ENCODE data around the gene HDAC3. TPM values are rescaled to one million over a fixed set of nuclear protein-coding genes. Genes with fewer than 3 reads are reported as not detected.
A peak's percentile ranks its signal among the peaks of the same experiment; 100 is the strongest.

Gene HDAC3
- total RNA-seq, 6 experiments from 2014 or later: 18.2 to 26.5 (median 23.3) TPM

DNA sequence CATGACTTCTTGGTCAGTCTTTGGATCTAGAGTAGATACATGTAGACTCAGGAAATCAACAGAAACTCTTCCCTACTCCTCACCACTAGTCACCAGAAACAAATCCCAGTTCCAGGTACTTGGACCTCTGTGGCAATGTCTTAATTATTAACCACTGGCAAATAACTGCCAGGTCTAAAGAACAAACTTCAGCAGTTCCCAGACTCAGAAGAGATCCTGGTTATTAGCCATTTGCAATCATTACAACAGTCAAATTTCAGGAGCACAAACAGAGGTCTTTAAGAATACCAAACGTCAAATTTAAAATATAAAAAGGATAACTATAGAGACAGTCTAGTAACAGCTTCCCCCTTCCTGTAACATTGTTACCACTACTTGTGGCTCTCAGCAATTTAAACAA, 28.1 kb downstream of the HDAC3 start:
- Histone ChIP-seq H3K9me3 (no peaks in the 10 kb centered on the region), H3K36me3 (no peaks in the 10 kb centered on the region), H3K27ac (peak overlapping the region; percentile 28 to 96 (median 71)), H3K4me3 (peak overlapping the region in 1 of 3 donors; percentile 20), H3K27me3 (no peaks in the 10 kb centered on the region), H3K4me1 (peaks cover 0 to 80% (median 29%) of the 10 kb centered on the region in 4 donors)
- WGBS (ENCODE audit: insufficient coverage, low coverage, low lambda C conversion rate, missing lambda C conversion rate): 16% methylated on average over 1 of the region's 1 CpG
- DNase-seq (no peak), ATAC-seq (peak; percentile 81 to 92 (median 88))
- intact Hi-C loops (cut with DNase I): no loop called here
- TF ChIP-seq, protein P1, sequence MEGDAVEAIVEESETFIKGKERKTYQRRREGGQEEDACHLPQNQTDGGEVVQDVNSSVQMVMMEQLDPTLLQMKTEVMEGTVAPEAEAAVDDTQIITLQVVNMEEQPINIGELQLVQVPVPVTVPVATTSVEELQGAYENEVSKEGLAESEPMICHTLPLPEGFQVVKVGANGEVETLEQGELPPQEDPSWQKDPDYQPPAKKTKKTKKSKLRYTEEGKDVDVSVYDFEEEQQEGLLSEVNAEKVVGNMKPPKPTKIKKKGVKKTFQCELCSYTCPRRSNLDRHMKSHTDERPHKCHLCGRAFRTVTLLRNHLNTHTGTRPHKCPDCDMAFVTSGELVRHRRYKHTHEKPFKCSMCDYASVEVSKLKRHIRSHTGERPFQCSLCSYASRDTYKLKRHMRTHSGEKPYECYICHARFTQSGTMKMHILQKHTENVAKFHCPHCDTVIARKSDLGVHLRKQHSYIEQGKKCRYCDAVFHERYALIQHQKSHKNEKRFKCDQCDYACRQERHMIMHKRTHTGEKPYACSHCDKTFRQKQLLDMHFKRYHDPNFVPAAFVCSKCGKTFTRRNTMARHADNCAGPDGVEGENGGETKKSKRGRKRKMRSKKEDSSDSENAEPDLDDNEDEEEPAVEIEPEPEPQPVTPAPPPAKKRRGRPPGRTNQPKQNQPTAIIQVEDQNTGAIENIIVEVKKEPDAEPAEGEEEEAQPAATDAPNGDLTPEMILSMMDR (IDR thresholded peaks at IDR 0.05): no peak
- no peak for TF ChIP-seq POLR2A (IDR thresholded peaks at IDR 0.05)

DNA sequence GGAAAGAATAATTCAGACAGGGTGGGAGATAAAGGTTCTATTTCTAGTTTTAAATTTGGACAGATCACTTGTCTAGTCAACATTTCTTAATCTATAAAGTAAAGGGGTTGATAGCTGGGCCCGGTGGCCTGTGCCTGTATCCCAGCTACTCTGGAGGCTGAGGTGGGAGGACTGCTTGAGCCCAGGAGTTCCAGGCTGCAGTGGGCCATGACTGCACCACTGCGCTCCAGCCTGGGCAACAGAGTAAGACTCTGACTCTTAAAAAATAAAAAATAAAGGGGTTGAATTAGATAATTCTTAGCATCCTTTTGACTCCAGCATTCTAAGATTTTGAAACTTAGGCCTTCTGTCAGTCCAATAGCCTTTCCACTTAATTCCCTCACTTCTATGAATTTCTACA, 28.6 kb downstream of the HDAC3 start:
- WGBS (ENCODE audit: insufficient coverage, low coverage, low lambda C conversion rate, missing lambda C conversion rate): 39% methylated on average over 2 of the region's 2 CpGs
- Histone ChIP-seq H3K36me3 (no peaks in the 10 kb centered on the region), H3K9me3 (no peaks in the 10 kb centered on the region), H3K4me1 (peaks cover 0 to 75% (median 28%) of the 10 kb centered on the region in 4 donors), H3K27me3 (no peaks in the 10 kb centered on the region), H3K4me3 (no peak overlapping the region), H3K27ac (peak overlapping the region; percentile 28 to 96 (median 71))
- intact Hi-C loops (cut with DNase I): no loop called here
- DNase-seq: no peak
- TF ChIP-seq POLR2A (IDR thresholded peaks at IDR 0.05): no peak
- TF ChIP-seq, protein P1 (IDR thresholded peaks at IDR 0.05): no peak
- ATAC-seq: no peak

DNA sequence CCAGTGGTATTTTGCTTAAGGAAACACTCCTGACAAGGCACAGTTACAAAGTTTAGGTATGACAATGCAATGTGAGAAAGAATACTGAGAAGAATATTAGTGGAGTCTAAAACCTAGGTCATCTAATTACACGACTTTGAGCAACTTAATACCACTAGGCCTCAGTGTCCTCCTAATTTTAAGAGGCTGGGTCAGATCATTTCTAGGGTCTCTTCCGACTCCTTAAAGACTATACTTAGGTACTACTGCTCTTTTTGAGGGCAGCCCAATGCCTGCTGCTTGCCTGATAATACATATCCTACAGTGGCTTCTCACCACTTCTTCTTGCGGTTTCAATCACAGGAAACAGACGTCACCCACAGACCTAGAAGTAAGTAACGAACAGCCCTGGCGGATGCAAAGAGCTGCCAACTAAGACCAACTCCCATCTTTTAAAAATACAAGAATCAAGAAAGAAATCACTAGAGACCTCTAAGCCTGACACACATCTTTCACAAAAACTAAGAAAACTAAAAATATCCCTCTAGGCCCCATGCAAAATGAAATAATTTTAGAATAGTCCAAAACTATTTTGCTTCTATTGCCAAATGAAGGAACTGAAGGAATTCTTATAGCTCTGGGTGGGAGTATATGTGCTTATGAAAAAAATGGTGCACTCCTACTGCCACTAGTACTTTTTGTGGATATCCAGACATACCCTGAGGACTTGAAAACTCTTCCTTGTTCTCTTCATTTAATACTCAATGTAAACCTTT, 30.9 kb downstream of the HDAC3 start:
- peak overlapping the region in 2 of 3 donors; percentile 10 to 16 for H3K27ac ChIP-seq
- peaks cover 0 to 64% (median 24%) of the 10 kb centered on the region in 4 donors for H3K4me1 ChIP-seq
- intact Hi-C loops (cut with DNase I): no loop called here
- H3K9me3 ChIP-seq: no peaks in the 10 kb centered on the region
- peak in 1 of 3 donors; percentile 27 for DNase-seq
- ATAC-seq: peak; percentile 41 to 59 (median 53)
- no peaks in the 10 kb centered on the region for H3K36me3 ChIP-seq
- TF ChIP-seq POLR2A (IDR thresholded peaks at IDR 0.05): no peak
- TF ChIP-seq, protein P1 (IDR thresholded peaks at IDR 0.05): no peak
- WGBS (ENCODE audit: insufficient coverage, low coverage, low lambda C conversion rate, missing lambda C conversion rate): 55% methylated on average over 6 of the region's 6 CpGs
- no peak overlapping the region for H3K4me3 ChIP-seq
- H3K27me3 ChIP-seq: no peaks in the 10 kb centered on the region

DNA sequence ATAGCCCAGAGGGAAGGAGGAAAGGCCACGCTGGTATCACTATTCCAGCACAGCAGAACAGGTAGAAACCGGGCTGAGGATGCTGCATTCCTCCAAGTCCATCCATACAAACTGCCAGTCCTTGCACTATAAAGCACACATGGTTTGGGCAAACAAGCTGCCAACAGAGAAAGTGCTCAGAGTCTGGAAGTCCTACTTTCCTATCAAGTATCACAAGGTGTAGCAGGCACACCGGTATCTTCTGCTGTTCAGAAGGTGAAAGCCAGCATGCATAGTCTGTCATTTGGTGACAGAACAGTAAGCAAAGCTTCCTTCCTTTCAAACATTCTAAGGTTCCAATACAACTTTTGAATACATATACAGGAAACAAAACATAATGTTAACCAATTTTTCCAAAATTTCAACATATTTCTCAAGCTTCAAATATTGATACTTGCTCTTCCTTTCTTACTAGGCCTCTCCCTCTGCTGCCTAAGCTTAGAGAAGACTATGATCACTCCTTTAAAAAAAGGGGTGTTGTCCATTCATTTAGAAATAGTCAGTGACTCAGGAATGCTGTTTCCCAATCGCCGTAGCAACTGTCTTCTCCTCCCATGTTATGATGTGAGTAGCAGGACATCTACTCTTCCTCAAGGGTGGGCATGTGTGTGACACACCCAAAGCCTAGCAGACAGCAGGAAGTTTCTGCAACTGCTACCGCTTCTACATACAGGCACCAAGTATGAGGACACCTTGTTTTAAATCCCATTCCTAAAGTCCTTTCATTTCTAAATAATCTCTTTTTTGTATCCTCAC, 32.5 kb downstream of the HDAC3 start:
- Histone ChIP-seq H3K9me3 (no peaks in the 10 kb centered on the region), H3K4me1 (peaks cover 0 to 69% (median 22%) of the 10 kb centered on the region in 4 donors), H3K27ac (peak overlapping the region in 1 of 3 donors; percentile 1), H3K27me3 (no peaks in the 10 kb centered on the region), H3K4me3 (no peak overlapping the region), H3K36me3 (no peaks in the 10 kb centered on the region)
- ATAC-seq (peak; percentile 41 to 70 (median 55)), DNase-seq (no peak)
- intact Hi-C loops (cut with DNase I): no loop called here
- TF ChIP-seq POLR2A (IDR thresholded peaks at IDR 0.05): no peak
- TF ChIP-seq, protein P1 (IDR thresholded peaks at IDR 0.05): no peak
- 26% methylated on average over 5 of the region's 6 CpGs for WGBS (ENCODE audit: insufficient coverage, low coverage, low lambda C conversion rate, missing lambda C conversion rate)
